Measurements from ENCODE around the gene PPP4R2. TPM values are rescaled to one million over a fixed set of nuclear protein-coding genes. Genes with fewer than 3 reads are reported as not detected.

Gene PPP4R2
- total RNA-seq, 2 donors from 2014 or later = 60.3 to 92.9 TPM

- H3K27ac ChIP-seq = no peak overlapping the region
- H3K4me1 ChIP-seq = no peaks in the 10 kb centered on the region
- H3K9ac ChIP-seq (ENCODE audit: low read depth in 2 of 2, low read length in 2 of 2) = no peak overlapping the region
- no peak for DNase-seq
- no peak for TF ChIP-seq CTCF (IDR thresholded peaks at IDR 0.05)
- intact Hi-C loops (cut with DNase I) = no loop called here
- no peak overlapping the region for H3K4me3 ChIP-seq
- no peaks in the 10 kb centered on the region for H3K36me3 ChIP-seq
- no peaks in the 10 kb centered on the region for H3K27me3 ChIP-seq
- H3K9me3 ChIP-seq = no peaks in the 10 kb centered on the region
These were observed 34.9 kb upstream of the PPP4R2 start for GRCh38 chr3:72961752-72962151.

GRCh38 chr3:72962317-72962716, 34.3 kb upstream of the PPP4R2 start:
- Histone ChIP-seq H3K27me3 (no peaks in the 10 kb centered on the region), H3K9ac (ENCODE audit: low read depth in 2 of 2, low read length in 2 of 2) (no peak overlapping the region), H3K4me1 (no peaks in the 10 kb centered on the region), H3K9me3 (no peaks in the 10 kb centered on the region), H3K4me3 (no peak overlapping the region), H3K27ac (no peak overlapping the region), H3K36me3 (no peaks in the 10 kb centered on the region)
- intact Hi-C loops (cut with DNase I) = no loop called here
- DNase-seq = no peak
- TF ChIP-seq CTCF (IDR thresholded peaks at IDR 0.05) = no peak

- H3K27ac ChIP-seq = no peak overlapping the region
- H3K36me3 ChIP-seq = no peaks in the 10 kb centered on the region
- H3K9ac ChIP-seq (ENCODE audit: low read depth in 2 of 2, low read length in 2 of 2) = no peak overlapping the region
- intact Hi-C loops (cut with DNase I) = no loop called here
- H3K4me1 ChIP-seq = no peaks in the 10 kb centered on the region
- H3K4me3 ChIP-seq = no peak overlapping the region
- no peak for DNase-seq
- H3K27me3 ChIP-seq = no peaks in the 10 kb centered on the region
- H3K9me3 ChIP-seq = no peaks in the 10 kb centered on the region
- TF ChIP-seq CTCF (IDR thresholded peaks at IDR 0.05) = no peak
These were observed 32.0 kb upstream of the PPP4R2 start for GRCh38 chr3:72964633-72965032.

- H3K4me3 ChIP-seq = no peak overlapping the region
- H3K27me3 ChIP-seq = no peaks in the 10 kb centered on the region
- no peak overlapping the region for H3K9ac ChIP-seq (ENCODE audit: low read depth in 2 of 2, low read length in 2 of 2)
- H3K27ac ChIP-seq = no peak overlapping the region
- H3K4me1 ChIP-seq = no peaks in the 10 kb centered on the region
- H3K9me3 ChIP-seq = no peaks in the 10 kb centered on the region
- TF ChIP-seq CTCF (IDR thresholded peaks at IDR 0.05) = no peak
- H3K36me3 ChIP-seq = no peaks in the 10 kb centered on the region
- DNase-seq = no peak
- intact Hi-C loops (cut with DNase I) = no loop called here
These were observed 28.3 kb upstream of the PPP4R2 start for GRCh38 chr3:72968266-72968664.

- H3K9ac ChIP-seq (ENCODE audit: low read depth in 2 of 2, low read length in 2 of 2) = no peak overlapping the region
- H3K36me3 ChIP-seq = no peaks in the 10 kb centered on the region
- no peaks in the 10 kb centered on the region for H3K4me1 ChIP-seq
- no peaks in the 10 kb centered on the region for H3K27me3 ChIP-seq
- no peak for TF ChIP-seq CTCF (IDR thresholded peaks at IDR 0.05)
- H3K4me3 ChIP-seq = no peak overlapping the region
- DNase-seq = no peak
- H3K27ac ChIP-seq = no peak overlapping the region
- no peaks in the 10 kb centered on the region for H3K9me3 ChIP-seq
- intact Hi-C loops (cut with DNase I) = no loop called here
These were observed 26.8 kb upstream of the PPP4R2 start for GRCh38 chr3:72969766-72970165.

- Histone ChIP-seq H3K9ac (ENCODE audit: low read depth in 2 of 2, low read length in 2 of 2) (no peak overlapping the region), H3K36me3 (no peaks in the 10 kb centered on the region), H3K9me3 (no peaks in the 10 kb centered on the region), H3K4me1 (no peaks in the 10 kb centered on the region), H3K27ac (no peak overlapping the region), H3K27me3 (no peaks in the 10 kb centered on the region), H3K4me3 (no peak overlapping the region)
- DNase-seq = no peak
- intact Hi-C loops (cut with DNase I) = no loop called here
- no peak for TF ChIP-seq CTCF (IDR thresholded peaks at IDR 0.05)
These were observed 25.7 kb upstream of the PPP4R2 start for GRCh38 chr3:72970942-72971341.
